Naive thymus-derived CD4-positive, alpha-beta T cell (primary cell): ENCODE results near the gene TP53BP2. TPM values are rescaled to one million over a fixed set of nuclear protein-coding genes. Genes with fewer than 3 reads are reported as not detected.

Source experiments
- ATAC-seq: fragments of 150-1000 bp; cut with Tn5 transposase; 2 replicates; pipeline ENCODE4 v1.10.0; 2021; ENCODE audit warnings: mild to moderate bottlenecking, moderate library complexity
- CTCF ChIA-PET: fragments of 350-600 bp; sonication (Branson Sonifier 250); formaldehyde crosslinking; loops from one replicate; lab custom pipeline; 2021; ENCODE audit warnings: antibody characterized with exemption; lab: Charles Lee
- POLR2A ChIA-PET: fragments of 350-600 bp; sonication (Branson Sonifier 250); formaldehyde crosslinking; loops from one replicate; lab custom pipeline; 2021; ENCODE audit warnings: antibody characterized with exemption, inconsistent platforms; lab: Charles Lee
- DNase-seq, 9 donors: peaks; one replicate each; pipeline versions ENCODE4 v3.0.0 to v3.0.0-alpha.2; 2020 to 2022; ENCODE audit warnings: mixed read lengths in 1 of 9
- H3K27ac ChIP-seq: one replicate; pipeline ENCODE4 v1.7.0; 2013; ENCODE audit warnings: mild to moderate bottlenecking, low read depth, low read length, moderate library complexity
- H3K27me3 ChIP-seq, 2 donors: one replicate each; pipeline ENCODE4 v1.7.0; 2013; ENCODE audit warnings: low read length in 2 of 2, mild to moderate bottlenecking in 2 of 2, moderate library complexity in 2 of 2; ENCODE audit not compliant: control insufficient read depth in 2 of 2, insufficient read depth in 2 of 2
- H3K36me3 ChIP-seq, 3 experiments: 1 replicate in 2 of 3; 2 replicates in 1 of 3; pipeline ENCODE4 v1.7.0; 2013; ENCODE audit warnings: low read length in 3 of 3, mild to moderate bottlenecking in 3 of 3, moderate library complexity in 1 of 3; ENCODE audit not compliant: insufficient read depth in 3 of 3, control insufficient read depth in 2 of 3
- H3K4me1 ChIP-seq, 2 donors: one replicate each; pipeline ENCODE4 v1.7.0; 2013; ENCODE audit warnings: low read length in 2 of 2, mild to moderate bottlenecking in 2 of 2, moderate library complexity in 1 of 2; ENCODE audit not compliant: control insufficient read depth in 2 of 2, insufficient read depth in 2 of 2
- H3K4me3 ChIP-seq: 2 replicates; pipeline ENCODE4 v1.7.0; 2013; ENCODE audit warnings: mild to moderate bottlenecking, low read length
- H3K9me3 ChIP-seq, 3 experiments: 1 replicate in 2 of 3; 2 replicates in 1 of 3; pipeline ENCODE4 v1.7.0; 2013; ENCODE audit warnings: low read length in 3 of 3; ENCODE audit not compliant: control insufficient read depth in 2 of 3
- H3K27ac Mint-ChIP-seq, 9 donors: one replicate each; pipeline ENCODE4 v1.8.0; 2020 to 2022; ENCODE audit warnings: mixed read lengths in 9 of 9, mild to moderate bottlenecking in 8 of 9, moderate library complexity in 5 of 9, inconsistent platforms in 2 of 9
- H3K27me3 Mint-ChIP-seq, 5 donors: one replicate each; pipeline ENCODE4 v1.8.0; 2021 to 2022; ENCODE audit warnings: mixed read lengths in 5 of 5, mild to moderate bottlenecking in 1 of 5
- H3K36me3 Mint-ChIP-seq, 5 donors: one replicate each; pipeline ENCODE4 v1.8.0; 2020 to 2022; ENCODE audit warnings: mixed read lengths in 5 of 5, mild to moderate bottlenecking in 3 of 5, inconsistent platforms in 1 of 5
- H3K4me1 Mint-ChIP-seq, 7 donors: one replicate each; pipeline ENCODE4 v1.8.0; 2020 to 2022; ENCODE audit warnings: mixed read lengths in 7 of 7, mild to moderate bottlenecking in 3 of 7, inconsistent platforms in 1 of 7
- H3K4me3 Mint-ChIP-seq, 10 donors: one replicate each; pipeline ENCODE4 v1.8.0; 2020 to 2022; ENCODE audit warnings: mild to moderate bottlenecking in 10 of 10, mixed read lengths in 10 of 10, moderate library complexity in 6 of 10, inconsistent platforms in 2 of 10
- H3K9me3 Mint-ChIP-seq, 11 donors: one replicate each; pipeline ENCODE4 v1.8.0; 2020 to 2022; ENCODE audit warnings: mixed read lengths in 11 of 11, mild to moderate bottlenecking in 4 of 11, inconsistent platforms in 1 of 11, moderate library complexity in 1 of 11
- intact Hi-C, 2 donors: fragments of 100-400 bp; cut with micrococcal nuclease; formaldehyde crosslinking; loops; one replicate each; pipeline ENCODE4 v1.15.1; 2023
- polyA plus RNA-seq, 2 donors: library from polyadenylated mRNA; unstranded; fragments of 300-500 nt; fragmentation: Illumina TruSeq; gene quantifications; one replicate each; pipeline ENCODE4 v1.2.3, GENCODE V29; 2021
- total RNA-seq, 6 experiments: library from RNA in 5 of 6; stranded (reverse) in 5 of 6; gene quantifications; 1 replicate in 5 of 6; 2 replicates in 1 of 6; pipeline ENCODE4 v1.2.3 and lab custom pipeline; 2021 to 2026

TP53BP2 gene
- total and polyA plus RNA-seq, 7 experiments from 2014 or later, result 8.4 to 120 (median 44.2) TPM

DNA sequence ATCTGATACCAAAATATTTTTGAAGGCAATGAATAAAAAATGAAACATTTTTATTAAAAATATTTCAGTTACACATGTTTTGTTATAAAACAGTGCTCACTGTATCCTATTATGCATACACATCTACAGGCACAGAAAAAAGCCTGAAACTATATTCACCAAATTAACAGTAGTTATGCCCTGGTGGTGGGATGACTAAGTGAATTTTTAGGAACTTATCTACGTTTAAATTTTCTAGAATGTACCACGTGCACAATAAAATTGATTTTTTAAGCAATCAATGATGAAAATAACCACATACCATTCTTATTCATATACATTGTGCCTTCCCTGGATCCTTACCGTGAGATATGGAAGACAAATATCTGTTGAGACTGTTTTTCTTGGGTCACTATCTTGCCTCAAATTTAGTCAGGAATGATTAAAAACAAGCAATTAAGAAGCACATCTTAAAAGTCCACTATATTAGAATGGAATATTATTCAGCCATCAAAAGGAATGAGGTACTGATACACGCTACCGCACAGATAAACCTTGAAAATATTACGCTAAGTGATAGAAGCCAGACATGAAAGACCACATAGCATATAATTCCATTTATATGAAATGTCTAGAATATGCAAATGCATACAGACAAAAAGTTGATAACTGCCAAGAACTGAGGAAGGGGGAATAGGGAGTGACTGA lies 17.4 kb downstream of the TP53BP2 start:
- H3K9me3 ChIP-seq, result no peaks in the 10 kb centered on the region
- ATAC-seq (no peak), DNase-seq (no peak)
- H3K27me3 ChIP-seq, result no peaks in the 10 kb centered on the region
- peaks cover 23 to 33% of the 10 kb centered on the region in 2 donors for H3K4me1 ChIP-seq
- peaks cover 36 to 65% (median 57%) of the 10 kb centered on the region in 7 donors for H3K4me1 Mint-ChIP-seq
- no peak overlapping the region for H3K27ac ChIP-seq
- H3K36me3 Mint-ChIP-seq, result peaks cover 0 to 11% (median 6%) of the 10 kb centered on the region in 5 donors
- intact Hi-C loops, result no loop called here
- H3K27ac Mint-ChIP-seq, result peak overlapping the region in 1 of 9 donors; percentile 25
- H3K4me3 ChIP-seq, result no peak overlapping the region
- H3K9me3 Mint-ChIP-seq, result no peaks in the 10 kb centered on the region
- CTCF ChIA-PET, result no interaction called here
- peak overlapping the region in 1 of 10 donors; percentile 23 for H3K4me3 Mint-ChIP-seq
- POLR2A ChIA-PET, result no interaction called here
- H3K27me3 Mint-ChIP-seq, result no peaks in the 10 kb centered on the region
- no peaks in the 10 kb centered on the region for H3K36me3 ChIP-seq

GRCh38 chr1:223827193-223827663 lies 18.5 kb downstream of the TP53BP2 start:
- Mint-ChIP-seq H3K27ac (peak overlapping the region in 4 of 9 donors; percentile 7 to 67 (median 36)), H3K4me1 (peaks cover 36 to 75% (median 63%) of the 10 kb centered on the region in 7 donors)
- intact Hi-C loops, result no loop called here

DNA sequence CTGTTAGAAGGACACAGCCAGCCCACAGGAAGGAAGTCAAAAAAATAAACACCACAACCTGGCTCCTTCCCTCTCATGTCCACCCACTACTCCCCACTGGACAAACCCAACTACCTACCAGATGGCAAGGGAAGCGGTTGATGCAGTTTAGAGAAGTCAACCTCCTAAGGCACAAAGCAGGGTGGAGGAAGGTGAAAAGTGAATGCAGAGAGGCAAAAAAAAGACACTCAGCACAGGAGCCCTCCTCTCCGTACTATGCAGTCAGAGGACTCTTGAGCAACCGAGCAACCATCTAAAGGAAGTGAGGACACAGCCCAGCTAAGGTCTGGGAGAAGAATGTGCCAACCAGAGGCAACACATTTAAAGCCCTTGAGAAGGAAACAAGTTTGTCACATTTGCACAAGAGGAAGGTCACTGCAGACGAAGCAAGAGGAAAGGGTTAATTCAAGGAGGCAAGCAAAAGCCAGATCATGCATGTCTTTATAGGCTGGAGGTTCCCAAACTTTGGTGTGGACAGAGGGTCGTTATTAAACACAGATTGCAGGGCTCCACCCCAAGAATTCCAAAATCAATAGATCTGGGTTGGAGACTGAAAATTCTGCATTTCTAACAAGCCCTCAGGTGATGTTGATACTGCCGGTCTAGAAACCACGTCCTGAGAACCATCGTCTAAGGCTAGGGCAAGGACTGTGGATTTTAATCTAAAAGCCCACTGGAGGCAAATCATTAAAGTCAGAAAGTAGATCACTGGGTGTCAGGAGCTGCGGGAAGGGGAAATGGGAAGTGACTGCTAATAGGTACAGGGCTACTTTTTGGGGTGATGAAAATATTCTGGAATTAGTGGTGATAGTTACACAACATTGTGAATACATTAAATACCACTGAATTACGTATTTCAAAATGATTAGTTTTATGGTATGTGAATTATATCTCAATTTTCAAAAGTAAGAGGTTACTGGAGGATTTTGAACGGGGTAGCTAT lies 19.7 kb downstream of the TP53BP2 start:
- ChIA-PET POLR2A (interaction anchor here (4.5 kb wide), 1 partner anchor 20 kb away, joined by 24 read pairs; the partner anchor contains the start of gene TP53BP2), CTCF (interaction anchor here (1.5 kb wide), 1 partner anchor 13 kb away, joined by 5 read pairs; no protein-coding TSS in a partner anchor)
- DNase-seq, result no peak

More at GRCh38 chr1:223827193-223827663, 18.5 kb downstream of the TP53BP2 start:
- Mint-ChIP-seq H3K4me3 (peak overlapping the region in 4 of 10 donors; percentile 9 to 57 (median 31)), H3K9me3 (no peaks in the 10 kb centered on the region), H3K36me3 (peaks cover 0 to 11% (median 6%) of the 10 kb centered on the region in 5 donors), H3K27me3 (no peaks in the 10 kb centered on the region)
- H3K4me1 ChIP-seq, result peaks cover 13 to 25% of the 10 kb centered on the region in 2 donors
- H3K27ac ChIP-seq, result no peak overlapping the region
- H3K9me3 ChIP-seq, result no peaks in the 10 kb centered on the region
- no peak for DNase-seq
- H3K27me3 ChIP-seq, result no peaks in the 10 kb centered on the region
- H3K4me3 ChIP-seq, result no peak overlapping the region
- no peaks in the 10 kb centered on the region for H3K36me3 ChIP-seq
- POLR2A ChIA-PET, result interaction anchor here (4.5 kb wide), 1 partner anchor 18 kb away, joined by 24 read pairs; the partner anchor contains the start of gene TP53BP2
- CTCF ChIA-PET, result no interaction called here
- peak; percentile 39 for ATAC-seq

DNA sequence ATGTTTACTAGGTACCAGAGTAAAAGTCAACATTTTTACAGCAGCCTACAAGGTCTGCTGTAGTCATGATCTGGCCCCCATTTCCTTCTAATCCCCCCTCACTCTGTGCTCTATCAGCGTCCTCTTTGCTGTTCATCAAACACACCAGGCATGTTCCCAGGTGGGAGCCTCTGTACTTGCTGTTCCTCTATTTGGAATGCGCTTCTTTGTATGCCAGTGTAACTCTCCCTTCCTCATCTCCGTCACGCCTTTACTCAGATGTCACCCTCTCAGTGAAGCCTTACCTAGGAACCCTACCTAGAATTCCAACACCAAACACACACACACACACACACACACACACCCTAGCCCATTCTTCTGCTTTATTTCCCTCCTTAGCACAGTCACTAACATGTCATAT lies 21.0 kb downstream of the TP53BP2 start:
- POLR2A ChIA-PET, result interaction anchor here (4.5 kb wide), 1 partner anchor 21 kb away, joined by 24 read pairs; the partner anchor contains the start of gene TP53BP2

More for the DNA sequence above, 19.7 kb downstream of the TP53BP2 start:
- Histone ChIP-seq H3K4me3 (no peak overlapping the region), H3K27me3 (no peaks in the 10 kb centered on the region), H3K27ac (no peak overlapping the region), H3K36me3 (peaks cover 0 to 4% (median 3%) of the 10 kb centered on the region in 3 experiments), H3K9me3 (no peaks in the 10 kb centered on the region), H3K4me1 (peaks cover 11 to 21% of the 10 kb centered on the region in 2 donors)
- ATAC-seq, result peak; percentile 72
- H3K4me1 Mint-ChIP-seq, result peaks cover 35 to 82% (median 67%) of the 10 kb centered on the region in 7 donors
- intact Hi-C loops, result no loop called here
- H3K4me3 Mint-ChIP-seq, result peak overlapping the region; percentile 10 to 70 (median 54)
- H3K9me3 Mint-ChIP-seq, result no peaks in the 10 kb centered on the region
- H3K36me3 Mint-ChIP-seq, result peaks cover 0 to 14% (median 11%) of the 10 kb centered on the region in 5 donors
- no peaks in the 10 kb centered on the region for H3K27me3 Mint-ChIP-seq
- H3K27ac Mint-ChIP-seq, result peak overlapping the region in 6 of 9 donors; percentile 23 to 89 (median 55)

GRCh38 chr1:223824287-223824686 lies 21.5 kb downstream of the TP53BP2 start:
- Mint-ChIP-seq H3K27me3 (no peaks in the 10 kb centered on the region), H3K4me1 (peaks cover 28 to 84% (median 60%) of the 10 kb centered on the region in 7 donors)

More for the DNA sequence above, 21.0 kb downstream of the TP53BP2 start:
- H3K9me3 ChIP-seq, result no peaks in the 10 kb centered on the region
- H3K27me3 ChIP-seq, result no peaks in the 10 kb centered on the region
- no peaks in the 10 kb centered on the region for H3K27me3 Mint-ChIP-seq
- H3K4me1 ChIP-seq, result peaks cover 11 to 21% of the 10 kb centered on the region in 2 donors
- H3K4me3 ChIP-seq, result no peak overlapping the region
- no peaks in the 10 kb centered on the region for H3K9me3 Mint-ChIP-seq
- peaks cover 31 to 88% (median 65%) of the 10 kb centered on the region in 7 donors for H3K4me1 Mint-ChIP-seq
- peak overlapping the region in 3 of 9 donors; percentile 20 to 72 (median 32) for H3K27ac Mint-ChIP-seq
- peaks cover 3 to 27% (median 18%) of the 10 kb centered on the region in 5 donors for H3K36me3 Mint-ChIP-seq
- CTCF ChIA-PET, result interaction anchor here (1.0 to 3.0 kb wide), 3 partner anchors 9 to 22 kb away, joined by 3 to 8 read pairs (median 4); no protein-coding TSS in a partner anchor
- peaks cover 0 to 16% (median 7%) of the 10 kb centered on the region in 3 experiments for H3K36me3 ChIP-seq
- H3K4me3 Mint-ChIP-seq, result peak overlapping the region in 2 of 10 donors; percentile 10 to 23
- no peak for DNase-seq
- no peak overlapping the region for H3K27ac ChIP-seq
- intact Hi-C loops, result loop anchor here in 1 of 2 donors (1.0 kb wide), 1 partner anchor 10 kb away; no protein-coding TSS in a partner anchor
- ATAC-seq, result no peak

More at GRCh38 chr1:223824287-223824686, 21.5 kb downstream of the TP53BP2 start:
- H3K9me3 ChIP-seq, result no peaks in the 10 kb centered on the region
- peaks cover 0 to 18% (median 7%) of the 10 kb centered on the region in 3 experiments for H3K36me3 ChIP-seq
- Mint-ChIP-seq H3K4me3 (peak overlapping the region in 1 of 10 donors; percentile 20), H3K36me3 (peaks cover 5 to 31% (median 17%) of the 10 kb centered on the region in 5 donors), H3K27ac (peak overlapping the region in 1 of 9 donors; percentile 57), H3K9me3 (no peaks in the 10 kb centered on the region)
- no peaks in the 10 kb centered on the region for H3K27me3 ChIP-seq
- ChIA-PET CTCF (interaction anchor here (1.0 to 3.0 kb wide), 3 partner anchors 9 to 22 kb away, joined by 3 to 8 read pairs (median 4); no protein-coding TSS in a partner anchor), POLR2A (interaction anchor here (0.5 to 4.5 kb wide), 2 partner anchors 21 to 1598 kb away, joined by 3 to 24 read pairs; partner anchors contain the start of gene TP53BP2)
- no peak overlapping the region for H3K27ac ChIP-seq
- intact Hi-C loops, result loop anchor here in 1 of 2 donors (1.0 kb wide), 1 partner anchor 10 kb away; no protein-coding TSS in a partner anchor
- H3K4me1 ChIP-seq, result peaks cover 11 to 21% of the 10 kb centered on the region in 2 donors
- no peak overlapping the region for H3K4me3 ChIP-seq
- ATAC-seq, result no peak
- DNase-seq, result no peak
